Smooth muscle cell of the pulmonary artery (primary cell): ENCODE results near the gene ZZZ3. TPM values are rescaled to one million over a fixed set of nuclear protein-coding genes. Genes with fewer than 3 reads are reported as not detected.

Source experiments
- total RNA-seq: library from RNA; depleted of rRNA; stranded (reverse); fragments of >200 nt; gene quantifications from 2 replicates; pipeline ENCODE4 v1.2.3, GENCODE V29; 2014

Gene ZZZ3
- total RNA-seq: 75.0 and 79.1 TPM in 2 replicates

GRCh38 chr1:77682460-77683159 lies at the start of gene ZZZ3:
Gene ZZZ3, minus strand, starts transcription at chr1:77682658. Its CDS starts 49,304 bp downstream, at chr1:77633354.

Other genes starting within 250 kb of the ZZZ3 start
- gene USP33, start 77.2 kb upstream of the ZZZ3 start, total RNA-seq: 53.6 and 87.1 TPM in 2 replicates
- 19.6 and 20.3 TPM in 2 replicates for gene MIGA1, start 97.0 kb upstream of the ZZZ3 start, total RNA-seq
- 10.4 and 13.0 TPM in 2 replicates for gene NEXN, start 206.0 kb upstream of the ZZZ3 start, total RNA-seq